GM12891 (cell line): Measurements from ENCODE around the gene QRICH1.
A peak's percentile ranks its signal among the peaks of the same experiment; 100 is the strongest.

Experiments used
- PAX5 ChIP-seq: IDR thresholded peaks from 2 replicates; pipeline ENCODE4 v1.6.1; 2011; ENCODE audit warnings: low read length, moderate library complexity, mild to moderate bottlenecking; ENCODE audit not compliant: insufficient read depth, severe bottlenecking
- POLR2A ChIP-seq: IDR thresholded peaks from 2 replicates; pipeline ENCODE4 v1.6.1; 2011; ENCODE audit warnings: low read depth, low read length, control low read depth
- POLR2AphosphoS5 ChIP-seq: IDR thresholded peaks from 2 replicates; pipeline ENCODE4 v1.6.1; 2011; ENCODE audit warnings: low read depth, low read length, control low read depth
- POU2F2 ChIP-seq: IDR thresholded peaks from 2 replicates; pipeline ENCODE4 v1.6.1; 2011; ENCODE audit warnings: low read depth, mild to moderate bottlenecking, control low read depth, low read length, moderate library complexity
- SPI1 ChIP-seq: IDR thresholded peaks from 2 replicates; pipeline ENCODE4 v1.6.1; 2011; ENCODE audit warnings: low read depth, low read length, control low read depth
- TAF1 ChIP-seq: IDR thresholded peaks from 2 replicates; pipeline ENCODE4 v1.6.1; 2011; ENCODE audit warnings: low read depth, low read length, control low read depth

GRCh38 chr3:48989796-48990635 lies 103.9 kb downstream of the QRICH1 start, which contains the start of gene P4HTM:
- TF ChIP-seq POLR2AphosphoS5 (peak; percentile 62), POLR2A (no peak; the same call in 1 of the 2 replicates), TAF1 (no peak), PAX5 (no peak), SPI1 (no peak), POU2F2 (no peak)
